HL-60 (cell line): ENCODE data around the gene TNFRSF9.

Source experiments
- CTCF ChIP-seq: IDR thresholded peaks from one replicate; pipeline ENCODE4 v1.5.1; 2011; ENCODE audit warnings: low read length, control low read depth, inconsistent platforms; ENCODE audit not compliant: insufficient read depth
- REST ChIP-seq: IDR thresholded peaks from 2 replicates; pipeline ENCODE4 v1.6.1; 2012; ENCODE audit warnings: low read depth; ENCODE audit not compliant: insufficient replicate concordance

GRCh38 chr1:7960165-7960564 lies 19.5 kb upstream of the TNFRSF9 start:
- TF ChIP-seq CTCF (no peak), REST (no peak)
